Stomach (tissue), 9 donors: ENCODE results near the gene SWT1. TPM values are rescaled to one million over a fixed set of nuclear protein-coding genes. Genes with fewer than 3 reads are reported as not detected.

ENCODE experiments used
- DNase-seq, 2 donors: peaks; one replicate each; pipeline versions ENCODE4 v3.0.0 to v3.0.0-alpha.2; 2013 to 2019
- H3K27ac ChIP-seq, 5 donors: fragments of 200-600 bp in 4 of 5; sonication (generic) in 4 of 5; one replicate each; pipeline ENCODE4 v1.5.1; 2013 to 2019; ENCODE audit warnings: mild to moderate bottlenecking in 1 of 5, moderate library complexity in 1 of 5
- H3K27me3 ChIP-seq, 3 donors: fragments of 200-600 bp; sonication (generic); one replicate each; pipeline ENCODE4 v1.5.1; 2017 to 2019; ENCODE audit warnings: mixed run types in 1 of 3
- H3K36me3 ChIP-seq, 4 donors: fragments of 200-600 bp; sonication (generic); 1 replicate in 3 of 4; 2 replicates in 1 of 4; pipeline ENCODE4 v1.5.1; 2016 to 2019
- H3K4me1 ChIP-seq, 4 donors: fragments of 200-600 bp; sonication (generic); one replicate each; pipeline ENCODE4 v1.5.1; 2016 to 2019
- H3K4me3 ChIP-seq, 4 donors: fragments of 200-600 bp; sonication (generic) in 3 of 4; one replicate each; pipeline ENCODE4 v1.5.1; 2016 to 2019; ENCODE audit warnings: mild to moderate bottlenecking in 1 of 4
- H3K9me3 ChIP-seq, 4 donors: fragments of 200-600 bp; sonication (generic); one replicate each; pipeline ENCODE4 v1.5.1; 2016 to 2019
- EP300 ChIP-seq: sonication (generic); formaldehyde crosslinking; IDR thresholded peaks from one replicate; pipeline ENCODE4 v1.6.1; 2017; ENCODE audit warnings: antibody characterized with exemption
- POLR2A ChIP-seq, 4 donors: fragments of 450-650 bp; IDR thresholded peaks; one replicate each; pipeline ENCODE4 v1.6.1; 2016; ENCODE audit warnings: antibody characterized with exemption in 4 of 4, control low read depth in 2 of 4, mild to moderate bottlenecking in 1 of 4, moderate library complexity in 1 of 4
- POLR2AphosphoS5 ChIP-seq, 3 donors: sonication (generic); formaldehyde crosslinking; IDR thresholded peaks; one replicate each; pipeline ENCODE4 v1.6.1; 2016; ENCODE audit warnings: antibody characterized with exemption in 3 of 3
- WGBS, 5 donors: extraction: QIAGEN DNeasy Blood & Tissue Kit in 3 of 5; methylation state at CpG; one replicate each; pipeline versions ENCODE4 v1.1.5 to v1.1.7; 2013 to 2018; 5-methylcytosine and 5-hydroxymethylcytosine counted together
- intact Hi-C: fragments of 100-400 bp; cut with DNase I; formaldehyde crosslinking; loops from one replicate; pipeline ENCODE4 v1.15.1; 2023; ENCODE audit warnings: low total_unique reads
- polyA plus RNA-seq, 3 donors: library from polyadenylated mRNA; stranded (reverse); fragments of 200-250 nt; gene quantifications; one replicate each; pipeline ENCODE4 v1.2.3, GENCODE V29; 2013
- total RNA-seq, 5 donors: library from RNA; depleted of rRNA; stranded (reverse); fragments of >200 nt; gene quantifications; one replicate each; pipeline versions ENCODE4 v1.1.0 to v1.2.3, GENCODE V29; 2014 to 2016
- TF ChIP-seq, protein P1 (sequence below), 7 experiments: fragments of 450-650 bp in 4 of 7; fragments of 200-600 bp in 3 of 7; sonication (generic) in 3 of 7; IDR thresholded peaks; one replicate each; pipeline ENCODE4 v1.5.1; 2016 to 2019; ENCODE audit warnings: antibody characterized with exemption in 7 of 7, control low read depth in 2 of 7, mild to moderate bottlenecking in 1 of 7
- donor health status: healthy with polysubstance abuse.
- donor health status: Bipolar disorder and iron deficiency.
- donor health status: healthy.

The SWT1 gene
- total and polyA plus RNA-seq, 8 donors: 2.4 to 35.6 (median 7.3) TPM

DNA sequence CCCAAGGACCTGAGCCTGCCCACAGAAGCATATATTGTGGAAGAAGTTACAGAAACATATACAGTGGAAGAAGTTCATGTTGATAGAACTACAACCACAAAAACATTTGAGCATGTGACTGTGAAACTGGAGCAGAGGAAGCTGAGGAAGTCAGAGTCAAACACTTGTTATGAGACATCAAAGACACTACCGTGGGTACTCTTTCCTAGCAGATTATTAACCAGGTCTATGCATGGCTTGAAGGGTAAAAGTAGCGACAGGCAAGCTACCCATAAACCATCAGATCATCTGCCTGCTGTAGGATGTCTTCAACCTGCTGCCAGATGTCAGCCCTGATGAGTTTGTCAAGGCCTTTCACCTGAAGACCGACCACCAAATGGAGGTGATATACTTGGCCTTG, 124.3 kb downstream of the SWT1 start:
- TF ChIP-seq POLR2A (IDR thresholded peaks at IDR 0.05) (no peak), POLR2AphosphoS5 (IDR thresholded peaks at IDR 0.05) (no peak), EP300 (no peak)
- no peak overlapping the region for H3K27ac ChIP-seq

GRCh38 chr1:185284116-185284515, 127.1 kb downstream of the SWT1 start:
- H3K9me3 ChIP-seq: no peaks in the 10 kb centered on the region
- 63 to 71% (median 66%) methylated on average over 2 of the region's 2 CpGs for WGBS, 5 donors
- no peak overlapping the region for H3K27ac ChIP-seq
- H3K4me1 ChIP-seq: no peaks in the 10 kb centered on the region
- H3K4me3 ChIP-seq: no peak overlapping the region
- peaks cover 0 to 16% (median 12%) of the 10 kb centered on the region in 4 donors for H3K36me3 ChIP-seq
- H3K27me3 ChIP-seq: no peaks in the 10 kb centered on the region
- DNase-seq: no peak
- intact Hi-C loops: no loop called here
- TF ChIP-seq EP300 (no peak), POLR2AphosphoS5 (IDR thresholded peaks at IDR 0.05) (no peak)

More for the DNA sequence above, 124.3 kb downstream of the SWT1 start:
- DNase-seq: peak in 1 of 2 donors; percentile 43
- Histone ChIP-seq H3K27me3 (no peaks in the 10 kb centered on the region), H3K4me3 (no peak overlapping the region), H3K9me3 (no peaks in the 10 kb centered on the region), H3K4me1 (no peaks in the 10 kb centered on the region), H3K36me3 (peaks cover 0 to 30% (median 23%) of the 10 kb centered on the region in 4 donors)
- intact Hi-C loops: no loop called here
- 67 to 75% (median 71%) methylated on average over 3 of the region's 3 CpGs for WGBS, 5 donors

GRCh38 chr1:185284533-185285276, 127.7 kb downstream of the SWT1 start:
- Histone ChIP-seq H3K4me1 (no peaks in the 10 kb centered on the region), H3K9me3 (no peaks in the 10 kb centered on the region), H3K27me3 (no peaks in the 10 kb centered on the region), H3K27ac (no peak overlapping the region), H3K4me3 (no peak overlapping the region), H3K36me3 (peaks cover 0 to 16% (median 12%) of the 10 kb centered on the region in 4 donors)
- no peak for DNase-seq
- intact Hi-C loops: no loop called here
- WGBS, 5 donors: 38 to 58% (median 55%) methylated on average over 2 of the region's 2 CpGs
- TF ChIP-seq POLR2A (IDR thresholded peaks at IDR 0.05): no peak
- TF ChIP-seq POLR2AphosphoS5 (IDR thresholded peaks at IDR 0.05): no peak

DNA sequence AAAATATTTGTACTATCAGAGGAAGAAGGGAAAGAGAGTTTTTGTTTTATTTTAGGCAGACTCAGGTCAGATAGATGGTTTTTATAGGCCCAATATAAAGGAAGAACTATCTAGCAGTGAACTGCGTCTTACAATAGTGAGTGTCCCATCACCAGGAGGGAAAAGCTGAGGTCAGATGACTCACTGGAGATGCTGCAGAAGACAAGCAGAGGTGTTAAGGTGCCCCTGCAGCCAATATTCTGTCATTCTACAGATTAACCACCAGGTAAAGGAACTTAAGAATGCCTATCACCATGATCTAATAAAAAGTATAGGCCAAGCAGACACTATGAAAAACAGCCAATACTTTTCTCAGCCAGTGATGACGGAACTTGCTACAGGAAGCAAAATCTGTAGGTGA, 130.5 kb downstream of the SWT1 start:
- H3K27ac ChIP-seq: no peak overlapping the region
- intact Hi-C loops: no loop called here
- no peaks in the 10 kb centered on the region for H3K36me3 ChIP-seq
- peaks cover 0 to under 1% (median 0%) of the 10 kb centered on the region in 4 donors for H3K4me1 ChIP-seq
- DNase-seq: no peak
- no peak for TF ChIP-seq EP300
- TF ChIP-seq POLR2AphosphoS5 (IDR thresholded peaks at IDR 0.05): no peak
- no peak for TF ChIP-seq POLR2A (IDR thresholded peaks at IDR 0.05)
- TF ChIP-seq, protein P1, sequence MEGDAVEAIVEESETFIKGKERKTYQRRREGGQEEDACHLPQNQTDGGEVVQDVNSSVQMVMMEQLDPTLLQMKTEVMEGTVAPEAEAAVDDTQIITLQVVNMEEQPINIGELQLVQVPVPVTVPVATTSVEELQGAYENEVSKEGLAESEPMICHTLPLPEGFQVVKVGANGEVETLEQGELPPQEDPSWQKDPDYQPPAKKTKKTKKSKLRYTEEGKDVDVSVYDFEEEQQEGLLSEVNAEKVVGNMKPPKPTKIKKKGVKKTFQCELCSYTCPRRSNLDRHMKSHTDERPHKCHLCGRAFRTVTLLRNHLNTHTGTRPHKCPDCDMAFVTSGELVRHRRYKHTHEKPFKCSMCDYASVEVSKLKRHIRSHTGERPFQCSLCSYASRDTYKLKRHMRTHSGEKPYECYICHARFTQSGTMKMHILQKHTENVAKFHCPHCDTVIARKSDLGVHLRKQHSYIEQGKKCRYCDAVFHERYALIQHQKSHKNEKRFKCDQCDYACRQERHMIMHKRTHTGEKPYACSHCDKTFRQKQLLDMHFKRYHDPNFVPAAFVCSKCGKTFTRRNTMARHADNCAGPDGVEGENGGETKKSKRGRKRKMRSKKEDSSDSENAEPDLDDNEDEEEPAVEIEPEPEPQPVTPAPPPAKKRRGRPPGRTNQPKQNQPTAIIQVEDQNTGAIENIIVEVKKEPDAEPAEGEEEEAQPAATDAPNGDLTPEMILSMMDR (IDR thresholded peaks at IDR 0.05): no peak
- WGBS, 5 donors: 93 to 95% (median 95%) methylated on average over 2 of the region's 2 CpGs
- no peaks in the 10 kb centered on the region for H3K9me3 ChIP-seq
- no peaks in the 10 kb centered on the region for H3K27me3 ChIP-seq
- H3K4me3 ChIP-seq: no peak overlapping the region

- Histone ChIP-seq H3K27me3 (no peaks in the 10 kb centered on the region), H3K4me1 (peaks cover 0 to 11% (median 0%) of the 10 kb centered on the region in 4 donors), H3K27ac (no peak overlapping the region), H3K36me3 (peaks cover 0 to under 1% (median 0%) of the 10 kb centered on the region in 4 donors), H3K4me3 (no peak overlapping the region), H3K9me3 (no peaks in the 10 kb centered on the region)
- TF ChIP-seq POLR2AphosphoS5 (IDR thresholded peaks at IDR 0.05) (no peak), EP300 (no peak), POLR2A (IDR thresholded peaks at IDR 0.05) (no peak)
- TF ChIP-seq, protein P1 (IDR thresholded peaks at IDR 0.05): no peak
- WGBS, 5 donors: 87 to 96% (median 93%) methylated on average over 3 of the region's 3 CpGs
- intact Hi-C loops: no loop called here
- DNase-seq: no peak
Measured at GRCh38 chr1:185288435-185288834, 131.5 kb downstream of the SWT1 start.

DNA sequence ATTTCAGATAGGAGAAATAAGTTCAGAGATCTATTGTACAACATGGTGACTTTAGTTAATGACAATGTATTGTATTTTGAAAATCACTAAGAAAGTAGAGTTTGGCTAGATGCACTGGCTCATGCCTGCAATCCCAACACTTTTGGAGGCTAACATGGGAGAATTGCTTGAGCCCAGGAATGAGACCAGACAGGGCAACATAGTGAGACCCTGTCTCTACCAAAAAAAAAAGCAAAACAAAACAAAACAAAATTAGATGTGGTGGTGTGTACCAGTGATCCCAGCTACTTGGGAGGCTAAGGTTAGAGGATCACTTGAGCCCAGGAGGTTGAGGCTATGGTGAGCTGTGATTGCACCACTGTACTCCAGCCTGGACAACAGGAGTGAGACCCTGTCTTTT, 132.9 kb downstream of the SWT1 start:
- no peak for TF ChIP-seq POLR2A (IDR thresholded peaks at IDR 0.05)
- no peak for TF ChIP-seq POLR2AphosphoS5 (IDR thresholded peaks at IDR 0.05)
- TF ChIP-seq, protein P1 (IDR thresholded peaks at IDR 0.05): no peak
- TF ChIP-seq EP300: no peak
- intact Hi-C loops: no loop called here
- Histone ChIP-seq H3K27ac (no peak overlapping the region), H3K4me1 (peaks cover 0 to 16% (median 0%) of the 10 kb centered on the region in 4 donors), H3K36me3 (peaks cover 0 to 15% (median 10%) of the 10 kb centered on the region in 4 donors), H3K9me3 (no peaks in the 10 kb centered on the region), H3K27me3 (no peaks in the 10 kb centered on the region), H3K4me3 (no peak overlapping the region)
- no peak for DNase-seq
